ENCODE data around the gene SLC25A14.

SLC25A14 gene

DNA sequence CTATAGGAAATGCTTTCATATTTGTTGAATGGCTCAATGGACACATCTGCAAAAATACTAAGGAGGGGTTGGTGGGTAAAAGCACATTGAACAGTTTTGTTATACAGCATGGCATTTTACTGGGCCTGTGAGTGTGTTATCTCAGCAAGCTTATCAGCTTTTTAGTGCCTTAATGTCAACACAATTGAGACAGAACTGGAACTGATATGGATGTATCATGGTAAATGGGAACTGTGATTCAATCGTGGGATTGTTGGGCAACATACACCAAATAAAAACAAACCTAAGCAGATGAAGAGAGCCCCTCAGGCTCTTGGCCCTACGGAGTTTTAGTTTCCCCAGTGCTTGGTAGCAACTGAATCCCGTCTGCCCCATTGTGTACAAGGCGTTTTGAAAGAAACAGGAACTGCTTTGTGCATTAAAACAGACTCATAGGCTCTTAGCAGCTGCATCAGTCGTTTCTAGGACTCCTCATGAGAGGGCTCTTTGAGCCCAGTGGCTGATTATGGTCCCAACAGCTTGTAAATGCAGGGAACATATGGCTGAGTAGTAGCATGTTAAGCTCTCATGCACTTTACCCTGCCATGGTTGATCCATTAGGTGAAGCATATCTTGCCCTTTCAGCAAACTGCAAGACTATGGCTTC, 38.4 kb downstream of the SLC25A14 start:
- peak in 7 of 51 donors; percentile 0 to 8 (median 0) for DNase-seq

DNA sequence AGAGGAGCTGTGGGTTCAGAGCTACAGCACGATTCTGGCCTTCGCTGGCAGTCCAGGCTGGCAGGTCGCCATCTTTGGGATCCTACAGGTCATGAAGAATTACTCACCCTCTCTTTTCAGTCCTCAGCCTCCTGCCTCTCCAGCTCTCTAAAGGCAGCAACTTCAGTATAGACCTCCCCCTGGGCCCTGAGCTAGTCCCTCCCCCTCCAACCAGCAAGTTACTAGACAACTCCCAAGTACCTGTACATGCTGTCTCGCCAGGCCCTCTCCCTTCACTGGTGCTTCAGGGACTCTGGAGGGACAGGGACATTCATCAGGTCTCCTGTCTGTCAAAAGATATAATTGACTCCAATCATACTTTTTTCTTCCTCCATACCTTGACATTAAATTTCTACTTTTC, 45.8 kb downstream of the SLC25A14 start, which contains the start of gene GPR119:
GPR119 (minus strand) TSS at position 155 of the 400 bp plus-strand sequence. CDS start 227 bp downstream, outside the sequence.
- peak in 1 of 51 donors; percentile 0 for DNase-seq

DNA sequence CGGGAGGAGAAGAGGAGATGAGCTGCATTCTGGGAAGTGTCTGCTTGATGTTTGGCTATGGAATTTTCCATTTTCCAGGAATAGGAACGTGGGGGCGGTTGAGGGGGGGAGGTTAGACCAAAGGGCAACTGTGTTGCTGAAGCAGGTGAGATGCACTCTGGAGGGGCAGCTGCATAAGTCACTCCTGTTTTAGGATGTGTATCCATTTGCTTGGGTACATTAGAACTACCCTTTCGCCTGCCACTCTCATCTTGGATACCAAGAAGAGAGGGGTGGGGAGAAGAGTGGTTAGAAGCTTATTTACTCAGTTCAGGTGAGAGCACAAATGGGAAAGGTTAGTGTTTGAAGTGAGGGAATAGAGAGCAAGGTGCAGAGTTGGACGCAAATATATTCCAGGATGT, 46.7 kb downstream of the SLC25A14 start:
- DNase-seq = no peak

DNA sequence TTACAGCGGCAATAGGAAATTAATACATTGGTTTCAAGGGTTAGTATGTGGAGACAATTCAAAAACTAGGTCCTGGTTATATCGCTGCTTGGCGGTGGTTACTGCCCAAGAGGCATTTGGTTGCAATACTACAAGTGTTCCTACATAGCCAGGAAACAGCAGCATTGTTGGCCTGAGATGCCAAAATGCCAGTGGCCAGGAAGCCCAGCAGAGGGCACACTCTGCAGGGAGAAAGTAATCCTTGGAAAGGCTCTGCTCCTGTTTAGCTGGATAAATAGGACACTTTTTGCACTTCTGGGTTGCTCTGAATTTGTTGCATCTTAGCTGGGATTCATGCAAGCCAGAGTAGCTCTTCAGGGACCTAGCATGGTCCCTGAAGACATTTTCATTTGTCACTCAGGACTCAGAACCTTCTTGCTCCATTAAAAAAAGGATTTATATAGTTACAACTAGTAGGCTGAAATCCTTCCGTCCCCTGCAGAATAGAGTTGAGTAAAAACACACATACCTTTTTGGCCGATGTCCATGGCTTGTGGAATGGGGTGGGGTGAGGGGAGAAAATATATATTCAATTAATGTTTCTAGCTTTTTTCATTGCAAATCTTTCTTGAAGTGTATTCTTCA, 53.8 kb downstream of the SLC25A14 start:
- peak in 44 of 51 donors; percentile 0 to 67 (median 20) for DNase-seq

DNA sequence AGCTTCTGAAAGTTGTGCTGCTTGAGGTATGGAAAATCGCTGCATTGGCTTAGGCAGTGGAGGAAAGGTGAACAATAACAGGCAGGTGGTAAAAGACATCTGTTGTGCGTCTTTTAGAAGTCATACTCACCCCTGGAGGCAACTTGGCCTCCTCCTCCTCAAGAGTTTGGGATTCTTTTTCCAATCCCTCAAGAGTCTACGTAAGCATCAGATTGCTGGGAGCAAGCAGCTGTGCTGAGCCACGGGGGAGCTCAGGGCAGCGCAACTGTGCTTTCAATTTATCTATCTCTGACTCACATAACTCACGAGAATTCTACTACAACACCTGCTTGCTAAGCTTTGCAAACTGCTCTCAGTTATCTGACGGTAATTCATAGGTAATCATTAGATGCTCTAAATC, 55.6 kb downstream of the SLC25A14 start:
- no peak for DNase-seq

DNA sequence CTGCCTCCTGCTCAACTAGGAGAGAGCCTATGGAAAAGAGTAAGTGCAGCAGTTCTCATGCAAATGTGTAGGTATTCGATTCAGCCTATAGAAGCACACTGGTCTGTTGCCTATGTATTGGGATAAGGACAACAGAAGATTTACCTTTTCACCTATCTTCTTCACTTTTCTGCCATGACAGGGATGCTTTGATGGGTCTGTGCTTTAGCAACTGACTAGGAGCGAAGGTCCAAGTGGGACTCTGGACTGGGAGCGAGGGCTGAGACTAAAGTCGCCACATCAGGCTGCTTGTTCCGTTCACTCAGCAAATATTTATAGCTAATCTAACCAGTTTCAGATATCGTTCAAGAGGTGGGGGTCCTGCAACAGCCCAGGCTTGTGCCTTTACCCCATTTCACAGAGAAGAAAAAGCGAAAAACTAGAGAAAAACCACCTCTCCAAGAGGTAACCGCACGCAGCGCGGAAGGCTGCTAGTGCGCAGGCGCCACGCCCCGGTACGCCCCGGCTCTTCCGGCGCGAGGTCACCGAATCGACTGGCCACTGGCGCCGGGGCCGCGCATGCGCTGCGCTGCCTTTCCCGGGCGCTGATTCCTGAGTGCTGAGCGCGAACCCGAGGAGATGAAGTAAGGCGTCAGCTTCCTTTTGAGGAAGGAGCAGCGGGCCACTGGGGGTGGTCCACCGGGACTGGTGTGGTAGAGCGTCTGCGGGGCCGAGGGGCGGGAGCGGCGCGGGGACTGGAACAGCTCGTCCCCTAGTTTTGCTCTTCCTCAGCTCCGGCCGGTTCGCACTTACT, 61.9 kb downstream of the SLC25A14 start, which contains the start of gene RBMX2:
RBMX2 (plus strand) TSS at position 573 of the 793 bp plus-strand sequence; CDS start at position 619, 46 bp downstream.
- peak; percentile 1 to 77 (median 44) for DNase-seq

DNA sequence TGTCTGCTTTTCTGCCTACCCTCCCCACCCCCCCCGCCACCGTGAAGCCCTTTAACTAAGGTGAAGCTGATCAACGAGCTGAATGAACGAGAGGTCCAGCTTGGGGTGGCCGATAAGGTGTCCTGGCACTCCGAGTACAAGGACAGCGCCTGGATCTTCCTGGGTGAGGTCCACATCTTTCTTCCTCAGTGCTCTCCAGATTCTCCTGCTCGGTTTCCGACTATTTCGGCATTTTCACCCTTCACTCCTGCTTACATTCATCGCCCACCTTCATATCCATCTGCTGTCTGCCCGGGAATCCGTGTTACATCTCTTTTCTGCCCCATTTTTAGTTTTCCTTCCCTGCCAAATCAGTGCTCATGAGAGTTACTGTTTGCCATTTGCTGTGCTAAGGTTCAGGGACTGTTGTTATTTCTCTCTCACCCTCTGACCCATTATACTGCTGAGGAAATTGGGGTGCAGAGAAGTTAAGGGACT, 62.5 kb downstream of the SLC25A14 start:
- no peak for DNase-seq

DNA sequence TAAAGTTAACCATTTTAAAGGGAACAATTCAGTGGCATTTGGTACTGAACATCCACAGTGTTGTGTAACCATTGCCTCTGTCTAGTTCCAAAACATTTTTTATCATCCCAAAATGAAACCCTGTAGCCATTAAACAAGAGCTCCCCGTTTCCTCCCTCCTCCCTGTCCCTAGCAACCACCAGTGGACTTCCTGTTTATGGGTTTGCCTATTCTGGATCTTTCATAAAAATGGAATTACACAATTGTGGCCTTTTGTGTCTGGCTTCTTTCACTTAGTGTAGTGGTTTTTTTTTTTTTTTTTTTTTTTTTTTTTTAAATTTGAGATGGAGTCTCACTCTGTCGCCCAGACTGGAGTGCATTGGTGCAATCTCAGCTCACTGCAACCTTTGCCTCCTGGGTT, 73.7 kb downstream of the SLC25A14 start:
- no peak for DNase-seq

DNA sequence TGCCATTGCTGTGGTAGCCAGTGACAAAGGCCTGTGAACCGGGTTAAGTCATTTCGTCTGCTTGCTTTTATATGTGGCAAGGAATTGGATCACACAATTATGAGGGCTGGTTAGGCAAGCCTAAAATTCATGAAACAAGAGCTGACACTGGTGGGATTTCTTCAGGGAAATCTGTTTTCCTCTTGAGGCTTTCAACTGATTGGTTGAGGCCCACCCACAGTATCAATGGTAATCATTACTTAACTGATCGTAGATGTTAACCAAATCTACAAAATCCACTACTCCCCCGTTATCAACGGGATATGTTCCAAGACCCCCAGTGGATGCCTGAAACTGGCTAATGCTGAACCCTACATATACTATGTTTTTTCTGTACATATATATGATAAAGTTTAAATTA, 75.1 kb downstream of the SLC25A14 start:
- DNase-seq = no peak

DNA sequence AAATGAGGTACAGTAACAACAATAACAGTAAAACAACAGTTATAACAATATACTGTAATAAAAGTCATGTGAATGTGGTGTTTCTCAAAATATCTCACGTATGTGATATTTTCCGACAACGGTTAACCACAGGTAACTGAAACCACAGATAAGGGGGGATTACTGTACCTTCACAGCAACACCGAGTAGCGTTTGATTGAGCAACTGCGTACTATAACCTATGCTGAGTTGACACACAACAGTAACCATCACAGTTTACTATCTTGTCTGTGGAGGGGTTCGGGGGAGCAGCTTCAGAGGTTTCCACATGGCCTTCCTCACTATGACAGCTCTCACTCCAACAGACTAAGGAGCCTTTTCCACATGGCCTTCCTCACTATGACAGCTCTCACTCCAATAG, 75.5 kb downstream of the SLC25A14 start:
- DNase-seq = no peak

DNA sequence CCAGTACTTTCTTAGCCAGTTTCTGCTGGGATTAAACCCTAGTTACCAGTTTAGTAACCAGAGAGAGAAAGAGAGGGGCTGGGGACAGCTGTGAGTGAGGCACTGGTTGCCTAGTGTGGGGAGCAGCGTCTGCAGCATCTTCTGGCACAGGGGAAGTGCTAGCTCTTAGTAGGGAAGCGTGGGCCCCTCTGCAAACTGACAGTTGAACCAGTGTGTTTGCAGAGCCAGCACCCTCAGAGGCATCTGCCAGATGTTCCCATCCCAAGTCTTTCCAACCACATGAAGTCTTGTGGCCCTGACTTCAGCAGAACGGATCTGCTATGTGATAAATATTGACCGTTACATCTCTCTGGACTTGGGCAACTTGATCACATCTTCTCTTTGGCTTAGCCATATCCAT, 77.1 kb downstream of the SLC25A14 start:
- DNase-seq = no peak

DNA sequence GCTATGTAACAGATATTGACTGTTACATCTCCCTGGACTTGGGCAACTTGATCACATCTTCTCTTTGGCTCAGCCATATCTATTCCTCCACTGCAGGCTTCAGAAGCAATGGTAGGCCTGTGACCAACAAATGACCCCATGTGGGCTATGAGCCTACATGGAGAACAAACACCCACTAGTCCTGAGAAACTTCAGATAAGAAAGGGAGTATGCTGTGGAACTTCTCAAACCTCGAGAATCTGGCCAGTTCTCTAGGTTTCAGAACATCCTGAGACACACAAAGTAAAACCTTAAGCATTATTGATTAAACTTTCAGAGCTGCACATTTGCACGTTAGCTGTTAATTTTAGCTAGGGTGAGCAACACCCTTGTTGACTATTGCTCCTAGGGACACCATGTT, 78.3 kb downstream of the SLC25A14 start:
- DNase-seq = no peak

DNA sequence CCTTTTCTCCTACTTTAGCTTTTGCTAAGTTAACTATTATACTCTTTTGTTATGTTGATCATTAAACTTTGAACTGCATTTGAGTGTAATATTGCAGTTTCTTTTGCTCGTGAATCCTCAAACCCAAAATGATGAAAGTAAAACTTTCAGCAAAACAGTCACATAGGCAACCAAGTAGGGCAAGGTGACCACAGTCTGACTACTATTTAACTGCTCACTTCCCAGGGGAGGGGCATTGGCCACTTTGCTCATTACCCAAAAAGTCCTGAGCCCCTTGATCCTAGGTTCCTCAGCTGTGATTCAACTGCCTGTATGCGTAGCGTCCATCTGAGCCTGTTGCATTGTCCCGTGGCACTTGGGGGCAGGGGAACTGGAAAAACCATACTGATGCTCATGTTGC, 79.0 kb downstream of the SLC25A14 start:
- no peak for DNase-seq

DNA sequence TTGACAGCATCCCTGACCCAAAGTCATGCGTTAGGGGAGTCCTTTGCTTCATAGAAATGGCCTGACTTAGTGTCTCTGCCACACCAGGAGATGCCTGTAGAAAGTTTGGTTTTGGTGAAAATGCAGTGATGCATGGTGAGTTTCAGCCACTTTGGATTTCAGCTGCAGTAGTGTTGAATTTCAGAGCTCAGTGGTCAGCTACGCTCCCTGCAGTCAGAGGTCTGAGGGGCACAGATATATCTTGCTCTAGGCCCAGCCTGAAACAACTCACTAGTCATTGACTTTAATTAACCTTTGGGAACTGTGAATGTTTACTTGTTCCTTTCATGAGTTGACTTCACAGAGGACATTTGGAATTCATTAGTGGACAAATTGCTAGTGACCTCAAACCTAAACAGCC, 79.5 kb downstream of the SLC25A14 start:
- no peak for DNase-seq

Data from hypothalamus (tissue), 51 donors.